HG02885 (cell line): Measurements from ENCODE around the gene TNK2.
A peak's percentile ranks its signal among the peaks of the same experiment; 100 is the strongest.

Source experiments
- ATAC-seq: cut with Tn5 transposase; IDR thresholded peaks from one replicate; pipeline ENCODE4 v1.9.1; 2021; ENCODE audit warnings: mild to moderate bottlenecking; ENCODE audit not compliant: unreplicated experiment, poor library complexity

The TNK2 gene

GRCh38 chr3:195900436-195901355 lies 7.7 kb downstream of the TNK2 start:
- ATAC-seq: peak; percentile 38

- ATAC-seq: no peak
Observed at GRCh38 chr3:195899701-195900435, 8.5 kb downstream of the TNK2 start.

DNA sequence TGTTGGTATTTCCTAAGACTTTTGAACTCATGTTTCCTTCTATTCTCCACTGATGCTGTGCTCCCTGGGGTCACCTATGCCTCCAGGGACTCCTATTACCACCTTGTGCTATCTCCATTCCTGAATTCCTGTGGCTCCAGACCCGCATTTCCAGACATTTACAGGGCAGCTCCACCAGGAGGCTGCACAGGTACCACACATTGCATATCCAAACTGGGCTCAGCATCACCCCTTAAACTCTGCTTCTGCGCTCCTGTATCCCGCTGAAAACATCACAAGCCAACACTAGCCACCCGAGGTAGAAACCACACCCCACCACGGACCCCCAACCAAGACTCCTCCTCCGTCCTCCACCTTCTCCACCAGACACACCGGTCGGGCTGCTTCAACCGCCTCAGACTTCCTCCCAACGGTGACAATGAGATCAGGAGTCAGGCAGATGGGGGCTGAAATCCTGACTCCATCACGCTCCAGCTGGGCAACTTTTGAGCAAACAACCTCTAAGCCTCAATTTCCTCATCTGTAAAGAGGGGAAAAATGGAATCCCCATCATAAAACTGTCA lies 10.4 kb downstream of the TNK2 start:
- no peak for ATAC-seq

DNA sequence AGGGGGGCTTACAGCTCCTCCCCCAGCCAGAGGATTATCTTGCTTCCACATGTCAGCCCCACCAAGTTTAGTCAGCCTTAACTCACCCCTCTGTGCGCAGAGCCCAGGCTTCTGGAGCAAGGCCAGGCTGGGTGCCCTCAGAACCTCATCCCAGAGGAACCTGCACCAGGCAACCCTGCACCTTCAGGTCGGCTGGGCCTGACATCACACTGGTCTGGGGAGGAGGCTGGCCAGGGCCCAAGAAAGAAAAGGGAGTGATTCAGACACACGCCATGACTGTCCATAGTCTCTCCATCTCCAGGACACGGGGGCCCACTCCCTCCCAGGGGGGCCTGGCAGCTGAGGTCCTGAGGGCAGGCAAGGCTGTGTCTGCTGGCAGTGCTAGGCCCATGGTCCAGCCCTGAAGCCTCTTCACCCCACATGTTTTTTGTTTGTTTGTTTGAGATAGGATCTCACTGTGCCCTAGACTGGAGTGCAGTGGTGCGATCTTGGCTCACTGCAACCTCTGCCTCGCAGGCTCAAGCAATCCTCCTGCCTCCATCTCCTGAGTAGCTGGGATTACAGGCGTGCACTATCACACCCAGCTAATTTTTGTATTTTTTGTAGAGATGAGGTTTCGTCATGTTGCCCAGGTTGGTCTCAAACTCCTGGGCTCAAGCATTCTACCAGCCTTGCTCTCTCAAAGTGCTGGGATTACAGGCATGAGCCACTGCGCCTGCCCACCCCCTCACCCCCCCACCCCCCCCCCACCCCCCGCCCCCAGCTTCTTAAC lies 11.1 kb downstream of the TNK2 start:
- ATAC-seq: no peak

- ATAC-seq: no peak
Observed at GRCh38 chr3:195896361-195897080, 11.8 kb downstream of the TNK2 start.

DNA sequence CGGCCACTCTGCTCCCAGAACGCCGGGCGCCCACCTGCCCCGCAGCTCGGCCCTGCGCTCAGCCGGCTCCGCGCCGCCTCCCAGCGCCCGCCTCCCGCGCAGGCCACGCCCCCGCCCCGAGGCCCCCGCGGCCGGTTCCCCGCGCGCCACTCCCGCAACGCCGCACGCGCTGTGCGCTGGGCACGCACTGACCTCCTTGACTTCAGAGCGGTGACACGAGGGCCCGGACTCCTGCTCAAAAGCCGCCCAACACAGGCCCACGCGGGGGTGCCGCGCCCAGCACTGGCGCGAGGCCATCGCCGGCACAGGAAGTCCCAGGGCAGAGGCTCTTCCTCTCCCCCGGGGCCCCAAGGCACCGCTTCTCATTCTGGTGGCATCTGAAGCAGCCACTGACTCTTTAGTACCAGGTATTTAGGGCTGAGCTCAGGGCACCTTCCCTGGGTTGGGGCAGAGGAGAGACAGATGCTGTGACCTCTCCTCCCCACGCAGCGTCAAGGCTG lies 12.4 kb downstream of the TNK2 start:
- peak; percentile 52 for ATAC-seq

DNA sequence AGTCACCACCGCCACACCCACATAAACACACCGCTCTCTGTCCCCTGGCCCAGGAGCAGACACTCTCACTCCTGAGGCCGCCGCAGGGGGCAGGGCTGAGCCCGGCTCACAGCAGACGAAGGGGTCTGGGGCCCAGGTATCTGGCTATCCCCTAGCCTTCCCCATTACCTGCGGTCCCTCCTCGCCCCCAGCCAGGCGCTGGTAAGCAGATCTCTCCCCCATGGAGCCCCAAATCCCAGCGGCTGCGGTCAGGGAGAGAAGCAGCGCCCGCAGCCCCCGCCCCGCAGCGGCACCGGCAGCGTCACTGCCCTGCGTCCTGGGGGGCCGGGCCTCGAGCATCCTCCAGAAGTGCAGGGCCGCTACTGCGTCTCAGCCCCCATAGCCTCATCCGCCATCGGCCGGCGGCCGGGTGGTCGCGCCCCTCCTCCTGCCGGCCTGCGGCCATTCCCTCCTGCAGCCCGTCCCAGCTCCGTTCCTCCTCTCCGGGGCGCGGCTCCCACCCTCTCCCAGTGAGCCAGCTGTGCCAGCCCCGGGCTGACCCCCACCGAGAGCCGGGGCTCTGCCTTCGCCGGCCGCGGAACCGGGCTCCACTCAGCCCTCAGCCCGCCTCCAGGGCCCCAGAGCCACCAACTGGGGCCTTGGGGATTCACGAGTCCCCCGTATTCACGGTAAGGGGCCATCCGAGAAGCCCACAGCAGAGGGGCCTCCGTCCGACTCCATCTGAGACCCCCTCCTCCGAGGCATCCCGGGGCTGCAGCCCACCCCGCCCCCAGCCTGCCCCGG lies 13.1 kb downstream of the TNK2 start:
- peak; percentile 70 for ATAC-seq

DNA sequence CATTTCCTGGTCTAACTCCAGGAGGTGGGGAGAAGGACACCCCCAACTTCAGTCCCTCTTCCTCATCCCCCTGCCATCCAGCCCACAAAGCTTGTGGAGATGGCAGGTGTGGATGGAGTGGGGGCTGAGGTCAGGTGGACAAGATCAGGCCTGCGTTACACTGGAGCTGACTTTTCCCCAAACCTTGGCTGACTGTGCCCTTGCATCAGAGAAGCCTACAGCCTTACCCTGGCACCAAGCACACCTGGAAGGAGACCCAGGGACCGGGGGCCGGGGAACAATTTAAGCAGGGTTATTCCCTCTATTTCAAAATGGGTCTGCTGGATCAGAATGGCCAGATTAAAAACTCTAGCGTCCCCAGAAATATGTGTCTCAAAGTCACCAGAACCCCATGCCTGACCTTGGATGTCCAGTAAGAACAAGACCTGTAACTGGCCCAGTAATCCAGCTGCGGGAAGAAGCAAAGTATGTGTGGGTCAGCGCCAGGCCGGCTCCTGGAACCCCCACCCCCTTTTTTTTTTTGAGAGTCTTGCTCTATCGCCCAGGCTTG lies 14.4 kb downstream of the TNK2 start:
- ATAC-seq: no peak

GRCh38 chr3:195893516-195893915 lies 14.8 kb downstream of the TNK2 start:
- no peak for ATAC-seq

GRCh38 chr3:195893044-195893395 lies 15.3 kb downstream of the TNK2 start:
- no peak for ATAC-seq

DNA sequence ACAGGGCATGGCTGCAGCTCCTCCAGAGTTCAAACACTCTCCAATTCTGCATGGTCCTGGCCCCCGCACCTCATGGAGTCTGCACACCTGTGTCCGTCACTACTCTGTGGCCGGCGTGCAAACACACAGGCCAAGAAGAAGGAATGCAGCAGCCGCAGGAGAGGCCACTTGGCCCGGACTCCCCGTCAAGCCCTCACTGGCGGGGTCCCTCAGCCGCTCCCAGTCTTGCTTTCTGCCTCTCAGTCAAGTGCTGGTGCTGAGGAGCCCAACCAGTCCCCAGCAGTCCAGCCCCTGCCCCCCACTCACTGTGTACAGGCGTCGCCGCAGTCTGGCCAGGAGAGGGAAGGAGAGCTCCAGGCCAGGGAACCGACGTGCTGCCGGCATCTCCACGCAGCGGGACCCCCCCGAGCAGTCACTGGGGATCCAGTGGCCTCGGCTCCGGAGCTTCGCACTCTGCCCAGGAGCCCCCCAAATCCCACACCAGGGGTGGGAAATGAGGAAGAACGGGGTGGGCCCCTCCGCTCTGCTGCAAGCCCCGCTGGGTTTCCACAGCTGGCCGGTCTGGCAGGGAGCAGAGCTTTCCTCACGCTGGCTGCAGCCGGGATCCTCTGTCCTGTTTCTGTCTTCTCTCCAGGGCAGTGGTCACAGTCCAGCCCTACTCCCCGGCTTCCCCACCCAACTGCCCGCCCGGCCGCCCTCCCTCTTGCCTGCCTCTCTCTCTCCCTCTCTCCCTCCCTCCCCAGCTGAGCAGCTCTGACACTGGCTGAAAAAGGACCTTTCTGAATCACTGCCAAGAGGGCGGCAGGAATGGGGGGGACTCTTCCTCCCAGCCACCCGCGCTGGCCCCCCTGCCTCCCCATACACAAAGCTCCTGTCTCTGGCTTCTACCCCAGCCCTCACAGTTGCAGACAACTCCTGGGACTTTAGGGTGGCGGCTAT lies 16.0 kb downstream of the TNK2 start:
- no peak for ATAC-seq

DNA sequence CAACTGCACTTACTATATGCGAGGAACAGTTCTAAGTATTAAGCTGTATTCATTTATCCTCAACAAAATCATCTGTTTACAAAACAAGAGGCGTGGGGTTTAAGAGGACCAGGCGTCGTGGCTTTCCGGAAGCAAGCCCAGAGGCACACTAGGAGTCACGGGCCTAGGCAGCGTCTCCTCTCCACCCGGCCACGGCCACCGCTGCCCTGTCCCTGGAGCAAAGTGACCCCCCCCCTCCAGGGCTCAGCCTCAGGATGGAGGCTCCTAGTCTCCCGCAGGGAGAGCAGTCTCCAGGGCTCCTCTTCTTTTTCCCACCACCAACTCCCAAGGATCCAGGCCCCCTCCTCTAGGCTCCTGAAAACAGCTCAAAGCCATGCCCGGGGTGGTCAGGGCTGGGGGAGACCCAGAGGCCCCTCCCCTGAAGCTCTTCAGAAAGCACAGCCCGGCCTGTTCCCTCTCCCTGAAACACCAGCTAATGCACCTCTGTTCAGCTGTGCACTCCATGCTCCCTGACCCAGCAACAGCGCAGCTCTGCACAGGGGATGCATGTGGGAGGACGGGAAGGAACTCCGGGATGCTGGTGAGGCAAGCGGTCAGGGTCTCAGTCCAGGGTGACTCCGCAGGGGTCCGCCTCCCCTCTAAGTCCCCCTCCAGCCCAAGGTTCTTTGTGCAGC lies 16.8 kb downstream of the TNK2 start:
- ATAC-seq: no peak

DNA sequence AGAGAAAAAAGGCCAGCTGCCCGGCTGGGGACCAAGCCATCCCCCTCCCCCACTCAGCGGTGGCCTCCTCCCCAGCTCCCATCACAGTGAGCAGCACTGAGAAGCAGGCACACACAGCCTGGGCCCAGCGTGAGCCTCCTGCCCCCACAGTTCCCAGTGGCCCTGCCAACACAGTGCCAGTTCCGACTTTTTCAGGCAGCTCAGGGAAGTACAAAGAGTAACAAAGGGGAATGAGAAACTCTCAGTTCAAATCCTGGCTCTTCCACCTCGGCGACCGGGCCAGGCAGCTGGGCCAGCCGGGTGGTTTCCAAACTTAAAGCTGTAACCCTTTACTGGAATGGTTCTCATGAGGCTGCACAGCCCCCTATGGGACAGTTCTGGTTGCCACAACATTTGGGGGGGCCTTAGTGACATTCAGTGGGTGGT lies 18.5 kb downstream of the TNK2 start:
- ATAC-seq: no peak

GRCh38 chr3:195888981-195889869 lies 19.1 kb downstream of the TNK2 start:
- ATAC-seq: no peak

DNA sequence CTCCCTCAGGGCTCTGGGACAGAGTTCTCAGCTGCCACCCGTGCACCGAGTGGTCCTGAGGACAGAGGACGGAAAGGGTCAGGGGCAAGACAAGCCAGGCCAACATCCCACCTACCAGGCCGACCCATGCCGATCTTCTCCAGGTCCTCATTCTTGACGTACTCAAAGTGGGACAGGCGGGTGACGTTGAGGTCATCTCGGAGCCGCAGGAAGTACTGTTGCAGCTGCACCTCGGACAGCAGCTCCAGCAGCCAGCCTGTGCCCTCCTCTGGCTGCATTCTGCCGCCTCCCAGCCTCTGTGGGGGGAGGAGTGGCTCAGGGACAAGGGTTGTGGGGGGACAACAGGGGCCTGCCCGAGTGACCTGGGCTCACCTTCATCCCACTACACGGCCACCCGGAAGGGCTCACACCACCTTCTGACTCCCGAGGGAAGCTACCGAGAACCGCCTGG lies 20.0 kb downstream of the TNK2 start:
- ATAC-seq: no peak

- ATAC-seq: no peak
Observed at GRCh38 chr3:195887670-195888069, 20.7 kb downstream of the TNK2 start.
